Spleen (tissue), 11 donors: ENCODE results near the gene SLC2A4. TPM values are rescaled to one million over a fixed set of nuclear protein-coding genes. Genes with fewer than 3 reads are reported as not detected.

Experiments
- DNase-seq: peaks from one replicate; pipeline ENCODE4 v3.0.0-alpha.2; 2020
- H3K27ac ChIP-seq, 8 donors: fragments of 200-600 bp; sonication (generic) in 7 of 8; 1 replicate in 4 of 8; 2 replicates in 4 of 8; pipeline versions ENCODE4 v1.5.0 to v1.8.0; 2016 to 2021; ENCODE audit warnings: inconsistent platforms in 4 of 8, mild to moderate bottlenecking in 4 of 8, moderate library complexity in 1 of 8
- H3K27me3 ChIP-seq, 7 donors: fragments of 200-600 bp; sonication (generic) in 6 of 7; replicated peaks in 1 of 7; 1 replicate in 4 of 7; 2 replicates in 3 of 7; pipeline versions ENCODE4 v1.5.0 to v1.8.0; 2016 to 2021; ENCODE audit warnings: inconsistent platforms in 3 of 7, mild to moderate bottlenecking in 1 of 7
- H3K36me3 ChIP-seq, 6 donors: fragments of 200-600 bp; sonication (generic) in 5 of 6; 1 replicate in 4 of 6; 2 replicates in 2 of 6; pipeline versions ENCODE4 v1.5.0 to v1.8.0; 2016 to 2021; ENCODE audit warnings: inconsistent platforms in 2 of 6
- H3K4me1 ChIP-seq, 6 donors: fragments of 200-600 bp; sonication (generic) in 5 of 6; 1 replicate in 3 of 6; 2 replicates in 3 of 6; pipeline versions ENCODE4 v1.5.0 to v1.8.0; 2016 to 2021; ENCODE audit warnings: inconsistent platforms in 3 of 6
- H3K4me3 ChIP-seq, 8 donors: fragments of 200-600 bp; sonication (generic) in 7 of 8; 1 replicate in 4 of 8; 2 replicates in 4 of 8; pipeline versions ENCODE4 v1.5.0 to v1.8.0; 2016 to 2021; ENCODE audit warnings: inconsistent platforms in 4 of 8, mild to moderate bottlenecking in 4 of 8, moderate library complexity in 2 of 8
- H3K9me3 ChIP-seq, 8 donors: fragments of 200-600 bp; sonication (generic) in 7 of 8; 1 replicate in 4 of 8; 2 replicates in 4 of 8; pipeline versions ENCODE4 v1.5.0 to v1.8.0; 2016 to 2021; ENCODE audit warnings: inconsistent platforms in 4 of 8
- CTCF ChIP-seq, 11 experiments: fragments of 200-600 bp in 7 of 11; fragments of 450-650 bp in 4 of 11; sonication (generic) in 4 of 11; IDR thresholded peaks in 8 of 11; conservative IDR thresholded peaks in 3 of 11; 1 replicate in 7 of 11; 2 replicates in 4 of 11; pipeline versions ENCODE4 v1.4.0 to v1.8.0; 2016 to 2021; ENCODE audit warnings: antibody characterized with exemption in 11 of 11, inconsistent platforms in 4 of 11, mild to moderate bottlenecking in 1 of 11
- POLR2A ChIP-seq, 3 donors: fragments of 450-650 bp; IDR thresholded peaks; one replicate each; pipeline ENCODE4 v1.5.1; 2017; ENCODE audit warnings: antibody characterized with exemption in 3 of 3, mild to moderate bottlenecking in 1 of 3
- POLR2AphosphoS5 ChIP-seq, 3 donors: sonication (generic); formaldehyde crosslinking; IDR thresholded peaks; one replicate each; pipeline ENCODE4 v1.5.1; 2017; ENCODE audit warnings: antibody characterized with exemption in 3 of 3
- WGBS, 5 donors: extraction: QIAGEN DNeasy Blood & Tissue Kit in 3 of 5; methylation state at CpG; one replicate each; pipeline versions ENCODE4 v1.1.5 to v1.1.7; 2013 to 2018; 5-methylcytosine and 5-hydroxymethylcytosine counted together
- intact Hi-C: fragments of 100-400 bp; cut with DNase I; formaldehyde crosslinking; loops from one replicate; pipeline ENCODE4 v1.15.0; 2023; ENCODE audit warnings: low total_unique reads
- polyA plus RNA-seq, 3 donors: library from polyadenylated mRNA; stranded (reverse); fragments of 200-250 nt; gene quantifications; one replicate each; pipeline ENCODE4 v1.2.1, GENCODE V29; 2013
- total RNA-seq, 7 donors: library from RNA; depleted of rRNA in 3 of 7; stranded (reverse); fragments of >200 nt in 3 of 7; fragmentation: NEBNext Ultra II Directional in 4 of 7; extraction: Animal tissue kit (Norgen Biotek cat#: 25700) in 4 of 7; gene quantifications; one replicate each; pipeline versions ENCODE4 v1.1.0 to v1.2.1, GENCODE V29; 2016 to 2021
- donor health status: healthy with polysubstance abuse.
- donor health status: DM: no; HTN: no; CAD: no; lungs with moderate emphysema.
- donor health status: DM: no; HTN: no; CAD: no.
- donor health status: Bipolar disorder and iron deficiency.
- donor health status: healthy.
- donor health status: DM: no; HTN: no; CAD: no.
- donor health status: DM: yes; HTN: yes; CAD: no.

SLC2A4 gene
- total and polyA plus RNA-seq, 10 donors, result 0.07 to 1.6 (median 0.49) TPM

DNA sequence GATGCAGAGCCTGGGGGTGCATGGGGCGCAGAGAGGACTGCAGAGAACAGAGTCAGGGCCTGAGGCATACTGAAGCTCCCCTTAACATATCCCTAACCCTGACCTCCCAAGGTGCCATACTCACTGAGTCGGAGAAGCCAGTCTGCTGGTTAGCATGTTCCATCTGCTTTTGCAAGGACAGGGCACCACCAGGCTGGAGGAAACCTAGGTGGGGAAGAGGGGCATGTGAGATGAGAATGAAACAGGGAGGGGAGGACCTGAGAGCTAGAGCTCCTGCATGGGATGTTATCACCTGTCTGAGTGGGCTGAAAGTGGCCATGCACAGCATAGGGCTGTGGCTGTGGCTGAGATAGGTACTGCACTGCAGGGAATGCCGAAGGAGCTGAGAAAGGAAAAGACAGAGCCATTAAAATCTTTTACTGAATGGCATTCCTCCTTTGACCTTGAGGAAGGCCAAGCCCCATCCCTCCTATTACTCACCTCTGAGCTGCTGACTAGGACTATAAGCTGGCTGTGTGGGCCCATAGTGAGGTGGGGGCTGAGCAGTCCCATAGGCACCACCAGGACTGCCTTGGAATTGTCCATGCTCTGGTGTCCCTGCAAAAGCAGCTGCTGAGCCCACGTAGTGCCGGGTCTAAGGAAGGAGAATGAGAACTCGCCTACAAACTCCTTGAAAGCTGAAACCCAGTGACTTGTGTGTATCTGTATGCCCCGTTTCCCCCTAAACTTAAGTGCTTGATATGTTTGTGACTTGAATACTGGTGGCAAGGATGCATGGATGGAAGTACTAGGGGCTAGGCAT lies 31.8 kb downstream of the SLC2A4 start:
- WGBS, 5 donors, result 73 to 92% (median 85%) methylated on average over 7 of the region's 7 CpGs
- TF ChIP-seq POLR2AphosphoS5 (IDR thresholded peaks at IDR 0.05) (peak in 2 of 3 donors; percentile 28 to 57), POLR2A (IDR thresholded peaks at IDR 0.05) (no peak), CTCF (IDR thresholded peaks at IDR 0.05 in 8 of 11, conservative IDR thresholded peaks at IDR 0.05 in 3 of 11) (peak in 1 of 11 experiments; percentile 21)
- DNase-seq, result no peak
- H3K4me3 ChIP-seq, result no peak overlapping the region
- H3K9me3 ChIP-seq, result no peaks in the 10 kb centered on the region
- no peaks in the 10 kb centered on the region for H3K27me3 ChIP-seq
- peaks cover 0 to 76% (median 61%) of the 10 kb centered on the region in 6 donors for H3K36me3 ChIP-seq
- peaks cover 40 to 87% (median 69%) of the 10 kb centered on the region in 6 donors for H3K4me1 ChIP-seq
- intact Hi-C loops, result no loop called here
- peak overlapping the region in 3 of 8 donors; percentile 93 to 99 (median 98) for H3K27ac ChIP-seq

GRCh38 chr17:7313890-7314718 lies 32.6 kb downstream of the SLC2A4 start:
- Histone ChIP-seq H3K27me3 (no peaks in the 10 kb centered on the region), H3K36me3 (peaks cover 0 to 85% (median 69%) of the 10 kb centered on the region in 6 donors), H3K4me1 (peaks cover 36 to 78% (median 63%) of the 10 kb centered on the region in 6 donors), H3K27ac (peak overlapping the region; percentile 93 to 99 (median 97)), H3K9me3 (no peaks in the 10 kb centered on the region), H3K4me3 (peak overlapping the region; percentile 75 to 96 (median 88))
- intact Hi-C loops, result no loop called here
- TF ChIP-seq POLR2AphosphoS5 (IDR thresholded peaks at IDR 0.05) (no peak), POLR2A (IDR thresholded peaks at IDR 0.05) (no peak), CTCF (IDR thresholded peaks at IDR 0.05 in 8 of 11, conservative IDR thresholded peaks at IDR 0.05 in 3 of 11) (no peak)
- WGBS, 5 donors, result 41 to 58% (median 50%) methylated on average over 8 to 9 of the region's 9 CpGs
- no peak for DNase-seq

- no peaks in the 10 kb centered on the region for H3K27me3 ChIP-seq
- peaks cover 28 to 70% (median 55%) of the 10 kb centered on the region in 6 donors for H3K4me1 ChIP-seq
- H3K4me3 ChIP-seq, result peak within 1 kb of the TSS; percentile 75 to 96 (median 88)
- intact Hi-C loops, result no loop called here
- TF ChIP-seq CTCF (IDR thresholded peaks at IDR 0.05 in 8 of 11, conservative IDR thresholded peaks at IDR 0.05 in 3 of 11) (peak in 1 of 11 experiments; percentile 24), POLR2AphosphoS5 (IDR thresholded peaks at IDR 0.05) (peak; percentile 98 to 99 (median 99)), POLR2A (IDR thresholded peaks at IDR 0.05) (peak; percentile 43 to 63 (median 54))
- H3K36me3 ChIP-seq, result peaks cover 0 to 85% (median 64%) of the 10 kb centered on the region in 6 donors
- H3K9me3 ChIP-seq, result no peaks in the 10 kb centered on the region
- 0 to 1% (median 0%) methylated on average over 19 to 95 of the region's 95 CpGs for WGBS, 5 donors
- H3K27ac ChIP-seq, result peak within 1 kb of the TSS; percentile 93 to 99 (median 97)
- peak; percentile 98 for DNase-seq
These were observed 33.4 kb downstream of the SLC2A4 start, which contains the start of gene GPS2 for GRCh38 chr17:7314719-7315569. Gene GPS2 (minus strand): TSS chr17:7315360. CDS start chr17:7315052, 308 bp downstream.
